GM12892 (cell line): ENCODE measurements around the gene CELF2.

Experiments
- POLR2A ChIP-seq: IDR thresholded peaks from 2 replicates; pipeline ENCODE4 v1.6.1; 2011; ENCODE audit warnings: low read depth, low read length, control low read depth
- TAF1 ChIP-seq: IDR thresholded peaks from 2 replicates; pipeline ENCODE4 v1.6.1; 2011; ENCODE audit warnings: low read depth, mild to moderate bottlenecking, control low read depth, low read length, borderline replicate concordance

- TF ChIP-seq TAF1, result no peak
- no peak for TF ChIP-seq POLR2A
Measured at GRCh38 chr10:11262494-11263345, 245.0 kb downstream of the CELF2 start.
